Mucosa of rectum (tissue), 2 donors: ENCODE data around the gene ELMOD1.

Source experiments
- H3K27ac ChIP-seq, 2 donors: one replicate each; pipeline ENCODE4 v1.7.0; 2013; ENCODE audit warnings: inconsistent platforms in 2 of 2, low read depth in 2 of 2, low read length in 2 of 2
- H3K27me3 ChIP-seq, 2 donors: one replicate each; pipeline ENCODE4 v1.7.0; 2013; ENCODE audit warnings: low read length in 2 of 2; ENCODE audit not compliant: control insufficient read depth in 2 of 2, insufficient read depth in 2 of 2
- H3K36me3 ChIP-seq, 2 donors: one replicate each; pipeline ENCODE4 v1.7.0; 2013; ENCODE audit warnings: low read length in 2 of 2; ENCODE audit not compliant: control insufficient read depth in 2 of 2, insufficient read depth in 2 of 2
- H3K4me1 ChIP-seq, 2 donors: one replicate each; pipeline ENCODE4 v1.7.0; 2013; ENCODE audit warnings: low read length in 2 of 2, mild to moderate bottlenecking in 1 of 2; ENCODE audit not compliant: control insufficient read depth in 2 of 2, insufficient read depth in 2 of 2
- H3K4me3 ChIP-seq, 2 donors: one replicate each; pipeline ENCODE4 v1.7.0; 2013; ENCODE audit warnings: low read length in 2 of 2
- H3K9ac ChIP-seq, 2 donors: one replicate each; pipeline ENCODE4 v1.7.0; 2013; ENCODE audit warnings: low read length in 2 of 2, low read depth in 1 of 2, mild to moderate bottlenecking in 1 of 2
- H3K9me3 ChIP-seq, 2 donors: one replicate each; pipeline ENCODE4 v1.7.0; 2013; ENCODE audit warnings: low read length in 2 of 2; ENCODE audit not compliant: control insufficient read depth in 2 of 2
- donor health status: healthy.
- donor health status: Normal muscosa, but diverticular disease.

Gene ELMOD1

GRCh38 chr11:107669191-107669740 is 78.3 kb downstream of the ELMOD1 start:
- Histone ChIP-seq H3K4me1 (no peaks in the 10 kb centered on the region), H3K27me3 (peaks cover 4 to 9% of the 10 kb centered on the region in 2 donors), H3K9ac (no peak overlapping the region), H3K27ac (no peak overlapping the region), H3K36me3 (no peaks in the 10 kb centered on the region), H3K9me3 (no peaks in the 10 kb centered on the region), H3K4me3 (no peak overlapping the region)

GRCh38 chr11:107669893-107670601 is 79.1 kb downstream of the ELMOD1 start:
- Histone ChIP-seq H3K36me3 (no peaks in the 10 kb centered on the region), H3K4me1 (no peaks in the 10 kb centered on the region), H3K27me3 (peaks cover 4 to 6% of the 10 kb centered on the region in 2 donors), H3K9me3 (no peaks in the 10 kb centered on the region), H3K9ac (no peak overlapping the region), H3K27ac (no peak overlapping the region), H3K4me3 (no peak overlapping the region)

- Histone ChIP-seq H3K36me3 (no peaks in the 10 kb centered on the region), H3K4me1 (no peaks in the 10 kb centered on the region), H3K9me3 (no peaks in the 10 kb centered on the region), H3K4me3 (no peak overlapping the region), H3K27ac (no peak overlapping the region), H3K9ac (no peak overlapping the region), H3K27me3 (no peaks in the 10 kb centered on the region)
Measured at GRCh38 chr11:107675902-107676301, 85.0 kb downstream of the ELMOD1 start.

GRCh38 chr11:107676336-107677057 is 85.5 kb downstream of the ELMOD1 start:
- no peaks in the 10 kb centered on the region for H3K9me3 ChIP-seq
- H3K9ac ChIP-seq: no peak overlapping the region
- H3K4me1 ChIP-seq: no peaks in the 10 kb centered on the region
- H3K27ac ChIP-seq: no peak overlapping the region
- no peaks in the 10 kb centered on the region for H3K27me3 ChIP-seq
- H3K36me3 ChIP-seq: no peaks in the 10 kb centered on the region
- no peak overlapping the region for H3K4me3 ChIP-seq

GRCh38 chr11:107677924-107678631 is 87.1 kb downstream of the ELMOD1 start:
- Histone ChIP-seq H3K27ac (no peak overlapping the region), H3K9ac (no peak overlapping the region), H3K4me3 (no peak overlapping the region), H3K36me3 (no peaks in the 10 kb centered on the region), H3K4me1 (no peaks in the 10 kb centered on the region), H3K27me3 (no peaks in the 10 kb centered on the region), H3K9me3 (no peaks in the 10 kb centered on the region)

- no peaks in the 10 kb centered on the region for H3K36me3 ChIP-seq
- no peaks in the 10 kb centered on the region for H3K27me3 ChIP-seq
- no peaks in the 10 kb centered on the region for H3K4me1 ChIP-seq
- H3K4me3 ChIP-seq: no peak overlapping the region
- H3K27ac ChIP-seq: no peak overlapping the region
- H3K9me3 ChIP-seq: no peaks in the 10 kb centered on the region
- no peak overlapping the region for H3K9ac ChIP-seq
Measured at GRCh38 chr11:107678632-107678971, 87.7 kb downstream of the ELMOD1 start.

GRCh38 chr11:107679255-107680024 is 88.5 kb downstream of the ELMOD1 start:
- no peaks in the 10 kb centered on the region for H3K4me1 ChIP-seq
- no peaks in the 10 kb centered on the region for H3K27me3 ChIP-seq
- no peak overlapping the region for H3K4me3 ChIP-seq
- no peak overlapping the region for H3K9ac ChIP-seq
- H3K36me3 ChIP-seq: no peaks in the 10 kb centered on the region
- no peaks in the 10 kb centered on the region for H3K9me3 ChIP-seq
- no peak overlapping the region for H3K27ac ChIP-seq

- H3K4me3 ChIP-seq: no peak overlapping the region
- no peaks in the 10 kb centered on the region for H3K27me3 ChIP-seq
- no peak overlapping the region for H3K9ac ChIP-seq
- H3K9me3 ChIP-seq: no peaks in the 10 kb centered on the region
- no peaks in the 10 kb centered on the region for H3K4me1 ChIP-seq
- no peak overlapping the region for H3K27ac ChIP-seq
- no peaks in the 10 kb centered on the region for H3K36me3 ChIP-seq
Measured at GRCh38 chr11:107682171-107682570, 91.2 kb downstream of the ELMOD1 start.

- H3K4me1 ChIP-seq: no peaks in the 10 kb centered on the region
- no peaks in the 10 kb centered on the region for H3K36me3 ChIP-seq
Measured at GRCh38 chr11:107682572-107682971, 91.6 kb downstream of the ELMOD1 start.

More at GRCh38 chr11:107682572-107682971, 91.6 kb downstream of the ELMOD1 start:
- no peak overlapping the region for H3K27ac ChIP-seq
- H3K4me3 ChIP-seq: no peak overlapping the region
- H3K27me3 ChIP-seq: no peaks in the 10 kb centered on the region
- no peak overlapping the region for H3K9ac ChIP-seq
- H3K9me3 ChIP-seq: no peaks in the 10 kb centered on the region
